HepG2 (cell line): ENCODE measurements around the gene IFNA6. TPM values are rescaled to one million over a fixed set of nuclear protein-coding genes. Genes with fewer than 3 reads are reported as not detected.

ENCODE experiments used
- ATF2 ChIP-seq: sonication (generic); formaldehyde crosslinking; IDR thresholded peaks from 2 replicates; pipeline ENCODE4 v1.4.0; 2020; ENCODE audit warnings: missing genetic modification reagents
- BRCA1 ChIP-seq: sonication (generic); formaldehyde crosslinking; IDR thresholded peaks from 2 replicates; pipeline ENCODE4 v1.4.0; 2020; ENCODE audit warnings: missing genetic modification reagents
- ERF ChIP-seq: IDR thresholded peaks from 2 replicates; pipeline ENCODE4 v1.6.1; 2018; ENCODE audit warnings: missing biosample characterization, missing genetic modification reagents
- GATAD2A ChIP-seq: IDR thresholded peaks from 2 replicates; pipeline ENCODE4 v1.6.1; 2016
- GTF2F1 ChIP-seq: fragments of 150-350 bp; IDR thresholded peaks from 2 replicates; pipeline ENCODE4 v1.6.1; 2014; ENCODE audit warnings: low read length
- HNRNPL ChIP-seq: fragments of 200-400 bp; formaldehyde crosslinking; IDR thresholded peaks from 2 replicates; pipeline ENCODE4 v1.6.1; 2017; ENCODE audit warnings: mild to moderate bottlenecking, low read depth, low read length
- HOMEZ ChIP-seq: IDR thresholded peaks from 2 replicates; pipeline ENCODE4 v1.6.1; 2016; ENCODE audit warnings: low read depth
- HOXA7 ChIP-seq: sonication (generic); formaldehyde crosslinking; IDR thresholded peaks from 2 replicates; pipeline ENCODE4 v1.8.1; 2022; ENCODE audit warnings: mild to moderate bottlenecking, missing genetic modification reagents, moderate library complexity
- KAT8 ChIP-seq: IDR thresholded peaks from 2 replicates; pipeline ENCODE4 v1.6.1; 2016; ENCODE audit warnings: missing genetic modification reagents, missing compliant biosample characterization
- KDM5A ChIP-seq: fragments of 200-600 bp; sonication (generic); IDR thresholded peaks from 2 replicates; pipeline ENCODE4 v1.7.0; 2018; ENCODE audit warnings: antibody characterized with exemption, mild to moderate bottlenecking, low read length, borderline replicate concordance
- MYNN ChIP-seq: sonication (generic); formaldehyde crosslinking; IDR thresholded peaks from 2 replicates; pipeline ENCODE4 v1.4.0; 2020; ENCODE audit warnings: mild to moderate bottlenecking, low read depth, missing genetic modification reagents
- NFE2 ChIP-seq: sonication (generic); formaldehyde crosslinking; IDR thresholded peaks from 2 replicates; pipeline ENCODE4 v1.4.0; 2020; ENCODE audit warnings: missing genetic modification reagents
- NFYB ChIP-seq: sonication (generic); formaldehyde crosslinking; IDR thresholded peaks from 2 replicates; pipeline ENCODE4 v1.4.0; 2020; ENCODE audit warnings: missing genetic modification reagents
- PHF21A ChIP-seq: sonication (generic); formaldehyde crosslinking; IDR thresholded peaks from 2 replicates; pipeline ENCODE4 v1.5.0; 2020; ENCODE audit warnings: mild to moderate bottlenecking, missing genetic modification reagents
- PITX1 ChIP-seq: sonication (generic); formaldehyde crosslinking; IDR thresholded peaks from 2 replicates; pipeline ENCODE4 v1.5.1; 2020; ENCODE audit warnings: mild to moderate bottlenecking, missing genetic modification reagents
- SIX4 ChIP-seq: sonication (generic); formaldehyde crosslinking; IDR thresholded peaks from 2 replicates; pipeline ENCODE4 v1.4.0; 2020; ENCODE audit warnings: missing genetic modification reagents
- TBP ChIP-seq: sonication (generic); formaldehyde crosslinking; IDR thresholded peaks from 2 replicates; pipeline ENCODE4 v1.5.0; 2020; ENCODE audit warnings: missing genetic modification reagents
- TEF ChIP-seq: sonication (generic); formaldehyde crosslinking; IDR thresholded peaks from 2 replicates; pipeline ENCODE4 v1.5.0; 2020; ENCODE audit warnings: missing genetic modification reagents
- TRIM22 ChIP-seq: fragments of 450-650 bp; IDR thresholded peaks from 2 replicates; pipeline ENCODE4 v1.6.1; 2017
- ZBTB1 ChIP-seq: sonication (generic); formaldehyde crosslinking; IDR thresholded peaks from 2 replicates; pipeline ENCODE4 v1.4.0; 2020; ENCODE audit warnings: missing genetic modification reagents, borderline replicate concordance
- ZFP36L2 ChIP-seq: sonication (generic); formaldehyde crosslinking; IDR thresholded peaks from 2 replicates; pipeline ENCODE4 v1.4.0; 2020; ENCODE audit warnings: missing genetic modification reagents
- ZMYM2 ChIP-seq: sonication (generic); formaldehyde crosslinking; IDR thresholded peaks from 2 replicates; pipeline ENCODE4 v1.8.0; 2022; ENCODE audit warnings: mild to moderate bottlenecking, missing genetic modification reagents
- ZNF20 ChIP-seq: sonication (generic); formaldehyde crosslinking; IDR thresholded peaks from 2 replicates; pipeline ENCODE4 v1.4.0; 2020; ENCODE audit warnings: mild to moderate bottlenecking, moderate library complexity, missing genetic modification reagents
- ZNF781 ChIP-seq: sonication (generic); formaldehyde crosslinking; IDR thresholded peaks from 2 replicates; pipeline ENCODE4 v1.5.1; 2020; ENCODE audit warnings: borderline replicate concordance, mild to moderate bottlenecking, missing genetic modification reagents; ENCODE audit errors: not compliant biosample characterization
- ZNF879 ChIP-seq: sonication (generic); formaldehyde crosslinking; IDR thresholded peaks from 2 replicates; pipeline ENCODE4 v1.8.1; 2023; ENCODE audit warnings: missing genetic modification reagents
- polyA plus RNA-seq, 8 experiments: library from polyadenylated mRNA; depleted of rRNA in 3 of 8; stranded (reverse) in 7 of 8; unstranded in 1 of 8; fragments of >200 nt; fragmentation: Illumina TruSeq in 4 of 8; extraction: Trizol in 4 of 8; gene quantifications; 2 replicates each; pipeline versions ENCODE4 v1.2.1 to v1.2.3, GENCODE V29; 2011 to 2016; ENCODE audit warnings: low read depth in 4 of 8, missing spikeins in 1 of 8, mixed read lengths in 1 of 8; ENCODE audit not compliant: insufficient read depth in 1 of 8
- total RNA-seq, 5 experiments: library from RNA; depleted of rRNA; stranded (reverse); fragments of >200 nt; fragmentation: Illumina TruSeq; extraction: Trizol; gene quantifications; 2 replicates each; pipeline ENCODE4 v1.2.3, GENCODE V29; 2016; ENCODE audit warnings: low read depth in 1 of 5

Gene IFNA6
- total and polyA plus RNA-seq, 2 of the 13 experiments (the other 11 are each of a cell fraction or from before 2014, with no cell fraction given), result not detected

- no peak for TF ChIP-seq ZBTB1
- no peak for TF ChIP-seq ZMYM2 (CRISPR knock-in tag)
- no peak for TF ChIP-seq TRIM22
- 0 out of 2 replicates have a peak, but pooled peaks have one; percentile 13 for TF ChIP-seq HOMEZ (CRISPR knock-in tag)
- 0 out of 2 replicates have a peak, but pooled peaks have one; percentile 82 for TF ChIP-seq BRCA1 (CRISPR knock-in tag)
- TF ChIP-seq GTF2F1, result 0 out of 2 replicates have a peak, but pooled peaks have one; percentile 19
- TF ChIP-seq ATF2 (CRISPR knock-in tag), result 0 out of 2 replicates have a peak, but pooled peaks have one; percentile 22
- TF ChIP-seq ZNF781, result peak; percentile 90
- peak; percentile 65 for TF ChIP-seq PITX1 (CRISPR knock-in tag)
- no peak for TF ChIP-seq SIX4
- TF ChIP-seq ERF, result 0 out of 2 replicates have a peak, but pooled peaks have one; percentile 76
- TF ChIP-seq HNRNPL, result 0 out of 2 replicates have a peak, but pooled peaks have one; percentile 56
- no peak for TF ChIP-seq ZNF20 (CRISPR knock-in tag)
- 0 out of 2 replicates have a peak, but pooled peaks have one; percentile 42 for TF ChIP-seq KDM5A
- no peak for TF ChIP-seq NFE2
- no peak for TF ChIP-seq MYNN (CRISPR knock-in tag)
- 0 out of 2 replicates have a peak, but pooled peaks have one; percentile 82 for TF ChIP-seq ZNF879 (CRISPR knock-in tag)
- TF ChIP-seq TEF, result peak; percentile 61; the same call in 1 of the 2 replicates
- TF ChIP-seq TBP (CRISPR knock-in tag), result no peak
- no peak for TF ChIP-seq ZFP36L2 (CRISPR knock-in tag)
- TF ChIP-seq PHF21A (CRISPR knock-in tag), result peak; percentile 33; the same call in 1 of the 2 replicates
- TF ChIP-seq HOXA7 (CRISPR knock-in tag), result no peak
- TF ChIP-seq KAT8 (CRISPR knock-in tag), result peak; percentile 93
- TF ChIP-seq GATAD2A, result no peak; the same call in 1 of the 2 replicates
- no peak for TF ChIP-seq NFYB (CRISPR knock-in tag)
Measured at GRCh38 chr9:21334701-21335632, 15.7 kb downstream of the IFNA6 start, which contains the start of gene KLHL9 (continued).
